NCI-H2171 (cell line): ENCODE data around the gene POLR3F.
"Not testable (repeated sequence)": the region's sequence is repeated elsewhere in the genome, so short reads cannot be mapped to it uniquely, and the experiment has no call there.

ENCODE experiments used
- DNase-seq: peaks from one replicate; lab custom pipeline; 2025; lab: John Stamatoyannopoulos, UW

POLR3F gene

DNA sequence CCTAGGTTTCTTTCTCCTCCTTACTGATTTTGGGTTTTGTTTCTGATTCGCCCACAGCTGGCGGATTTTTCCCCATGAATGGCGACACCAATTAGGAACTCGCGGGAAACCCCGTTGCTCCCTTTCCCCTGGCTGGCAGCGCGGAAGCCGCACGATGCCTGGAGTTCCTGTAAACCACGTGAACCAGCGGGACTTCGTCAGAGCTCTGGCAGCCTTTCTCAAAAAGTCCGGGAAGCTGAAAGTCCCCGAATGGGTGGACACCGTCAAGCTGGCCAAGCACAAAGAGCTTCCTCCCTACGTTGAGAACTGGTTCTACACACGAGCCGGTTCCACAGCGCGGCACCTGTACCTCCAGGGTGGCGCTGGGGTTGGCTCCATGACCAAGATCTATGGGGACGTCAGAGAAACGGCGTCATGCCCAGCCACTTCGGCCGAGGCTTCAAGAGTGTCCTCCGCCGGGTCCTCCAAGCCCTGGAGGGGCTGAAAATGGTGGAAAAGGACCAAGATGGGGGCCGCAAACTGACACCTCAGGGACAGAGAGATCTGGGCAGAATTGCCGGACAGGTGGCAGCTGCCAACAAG is 37.4 kb downstream of the POLR3F start:
- no peak for DNase-seq

GRCh38 chr20:18506744-18507143 is 39.6 kb downstream of the POLR3F start:
- no peak for DNase-seq

- peak; percentile 98 for DNase-seq
Observed at GRCh38 chr20:18507218-18508191, 40.3 kb downstream of the POLR3F start, which contains the start of gene SEC23B. TSS of gene SEC23B (plus strand) at chr20:18507940. CDS start at chr20:18510836, 2,896 bp downstream.

GRCh38 chr20:18511571-18511970 is 44.4 kb downstream of the POLR3F start:
- no peak for DNase-seq

DNA sequence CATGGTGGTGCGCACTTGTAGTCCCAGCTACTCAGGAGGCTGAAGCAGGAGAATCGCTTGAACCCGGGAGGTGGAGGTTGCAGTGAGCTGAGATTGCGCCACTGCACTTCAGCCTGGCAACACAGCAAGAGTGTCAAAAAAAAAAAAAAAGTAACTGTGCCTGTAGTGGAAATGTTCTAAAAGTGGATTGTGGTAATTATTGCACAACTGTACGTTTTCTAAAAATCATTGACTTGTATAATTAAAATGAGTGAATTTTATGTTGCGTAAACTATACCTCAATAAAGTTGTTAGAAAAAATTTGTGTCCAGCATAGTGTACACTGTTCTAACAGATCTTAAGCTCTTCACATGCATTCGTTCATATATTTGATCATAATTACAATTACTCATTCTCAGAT is 46.0 kb downstream of the POLR3F start:
- no peak for DNase-seq

DNA sequence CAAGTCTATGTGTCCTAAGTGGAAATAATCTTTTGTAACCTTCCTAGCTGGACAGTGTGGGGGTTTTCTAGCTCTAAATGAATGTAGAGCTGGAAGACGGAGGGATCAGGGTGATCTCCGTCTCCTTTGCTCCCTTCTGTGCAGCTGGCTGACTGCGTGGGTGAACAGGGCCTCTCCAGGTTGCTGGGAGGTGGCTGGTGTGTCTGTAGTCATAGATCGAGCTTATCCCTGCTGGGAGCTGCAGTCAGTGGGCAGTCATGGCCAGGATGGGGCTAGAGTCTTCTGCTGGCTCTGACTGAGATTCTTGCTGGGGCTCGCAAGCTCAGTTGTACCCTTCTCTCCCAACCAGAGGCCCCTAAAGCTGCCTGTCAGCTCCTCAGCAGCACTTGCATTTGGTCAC is 46.9 kb downstream of the POLR3F start:
- no peak for DNase-seq

DNA sequence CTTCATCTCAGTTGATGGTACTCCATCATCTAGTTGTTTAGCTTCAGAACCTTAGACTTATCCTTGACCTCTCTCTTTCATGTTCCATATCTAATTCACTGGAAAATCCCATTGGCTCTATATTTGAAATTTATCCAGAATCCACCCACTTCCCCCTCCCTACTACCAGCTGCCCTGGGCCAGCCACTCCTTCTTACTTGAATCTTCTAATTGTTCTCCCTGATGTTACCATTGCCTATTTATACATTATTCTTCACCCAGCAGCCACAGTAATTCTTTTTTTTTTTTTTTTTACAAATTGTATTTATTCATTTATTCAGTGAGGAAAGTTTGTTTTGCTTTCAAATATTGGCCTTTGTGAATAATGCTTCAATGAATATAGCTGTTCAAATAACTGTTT is 48.8 kb downstream of the POLR3F start:
- DNase-seq = no peak

DNA sequence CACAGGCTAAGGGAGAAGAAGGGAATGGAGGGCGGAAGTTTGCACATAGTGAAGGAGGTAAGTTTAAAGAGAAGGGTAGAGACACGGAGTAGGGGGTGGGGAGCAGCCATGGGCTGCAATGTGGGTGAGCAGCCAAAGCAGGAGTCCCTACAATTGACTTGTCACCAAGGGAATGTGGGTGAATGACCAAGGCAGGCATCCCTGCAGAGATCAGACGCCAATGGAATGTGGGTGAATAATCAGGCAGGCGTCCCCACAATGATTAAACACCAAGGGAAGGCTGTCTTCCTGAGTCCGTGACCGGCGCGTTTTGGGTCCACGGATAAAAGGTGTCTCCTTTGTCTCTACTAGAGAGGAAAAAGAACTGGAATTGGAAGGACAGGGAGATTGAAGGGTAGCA is 54.9 kb downstream of the POLR3F start:
- DNase-seq = not testable (repeated sequence)

- DNase-seq = no peak
Observed at GRCh38 chr20:18523066-18523465, 55.9 kb downstream of the POLR3F start.

DNA sequence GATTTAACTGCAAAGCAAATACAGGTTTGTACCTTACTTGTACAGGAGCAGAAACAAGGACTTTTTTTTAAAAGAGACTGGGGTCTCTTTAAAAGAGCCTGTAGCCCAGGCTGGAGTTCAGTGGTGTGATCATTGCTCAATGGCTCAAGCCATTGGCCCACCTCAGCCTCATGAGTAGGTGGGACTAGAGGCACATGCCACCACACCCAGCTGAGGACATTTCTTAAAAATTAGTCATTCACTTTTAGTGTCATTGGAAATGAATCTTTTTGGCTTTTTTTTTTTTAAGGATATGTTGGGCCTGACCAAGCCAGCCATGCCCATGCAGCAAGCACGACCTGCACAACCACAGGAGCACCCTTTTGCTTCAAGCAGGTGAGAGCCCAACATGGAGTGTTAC is 57.5 kb downstream of the POLR3F start:
- no peak for DNase-seq

- DNase-seq = not testable (repeated sequence)
Observed at GRCh38 chr20:18526761-18527160, 59.6 kb downstream of the POLR3F start.

DNA sequence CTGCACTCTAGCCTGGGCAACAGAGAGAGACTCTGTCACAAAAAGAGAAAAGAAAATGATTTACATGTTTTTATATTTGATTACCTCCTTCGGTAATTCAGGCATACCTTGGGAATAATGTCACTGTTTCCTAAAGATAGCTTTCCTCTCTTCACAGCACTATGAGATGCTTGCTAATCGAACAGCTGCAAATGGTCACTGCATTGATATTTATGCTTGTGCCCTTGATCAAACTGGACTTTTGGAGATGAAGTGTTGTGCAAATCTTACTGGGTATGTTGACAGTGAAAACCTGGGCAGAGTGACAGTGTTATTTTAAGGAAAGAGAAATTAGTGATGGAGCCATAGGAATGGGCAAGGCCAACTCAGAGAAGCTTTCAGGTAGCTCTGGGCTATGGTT is 60.1 kb downstream of the POLR3F start:
- no peak for DNase-seq

DNA sequence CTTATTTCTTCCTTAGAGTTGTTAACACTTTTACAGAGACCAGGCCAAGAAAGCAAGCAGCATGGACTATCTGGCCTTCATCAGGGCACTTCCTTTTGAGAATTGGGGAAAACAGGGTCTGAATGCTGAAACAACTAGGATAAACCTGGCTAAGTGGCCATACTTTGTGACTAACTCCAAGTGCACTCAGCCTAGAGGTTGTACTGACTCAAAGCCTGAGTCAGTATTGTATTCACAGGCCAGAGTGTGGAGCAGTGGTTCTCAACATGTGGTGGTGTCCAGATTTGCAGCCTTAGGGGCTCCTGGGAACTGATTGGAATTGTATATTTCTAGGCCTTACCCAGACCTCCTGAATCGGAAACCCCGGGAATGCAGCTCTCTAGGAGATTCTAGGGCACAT is 60.6 kb downstream of the POLR3F start:
- no peak for DNase-seq

GRCh38 chr20:18529041-18529440 is 61.9 kb downstream of the POLR3F start:
- DNase-seq = no peak

GRCh38 chr20:18532626-18533025 is 65.4 kb downstream of the POLR3F start:
- DNase-seq = no peak

GRCh38 chr20:18533491-18533890 is 66.3 kb downstream of the POLR3F start:
- no peak for DNase-seq

DNA sequence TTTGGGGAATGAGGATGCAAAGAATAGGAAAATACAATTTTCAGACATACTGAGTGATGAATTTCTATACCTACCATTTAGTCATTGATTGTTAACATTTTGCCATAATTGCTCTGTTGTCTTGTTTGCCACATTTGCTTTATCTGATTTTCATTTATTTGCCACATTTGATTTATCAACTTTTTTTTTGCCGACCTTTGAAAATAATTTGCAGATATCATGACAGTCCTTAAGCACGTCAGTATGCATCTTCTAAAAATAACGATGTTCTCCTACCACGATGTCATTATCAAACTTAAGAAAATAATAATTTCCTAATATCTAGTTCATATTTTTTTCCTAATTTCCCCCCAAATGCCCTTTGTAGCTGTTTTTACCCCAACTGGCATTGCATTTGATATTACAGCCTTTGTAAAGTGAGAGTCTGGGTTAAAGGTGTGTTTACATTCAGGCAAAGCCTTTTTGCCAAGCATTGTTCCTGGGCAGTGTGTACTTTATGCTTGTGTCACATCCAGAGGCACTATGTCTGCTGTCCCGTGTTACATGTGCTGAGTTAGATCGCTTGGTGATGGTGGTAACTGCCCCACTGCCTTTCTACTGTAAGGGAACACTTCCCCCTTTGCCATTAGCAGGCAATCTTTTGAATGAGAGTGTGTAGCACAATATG is 66.9 kb downstream of the POLR3F start:
- no peak for DNase-seq
